Measurements from ENCODE around the gene BLM.

BLM gene

DNA sequence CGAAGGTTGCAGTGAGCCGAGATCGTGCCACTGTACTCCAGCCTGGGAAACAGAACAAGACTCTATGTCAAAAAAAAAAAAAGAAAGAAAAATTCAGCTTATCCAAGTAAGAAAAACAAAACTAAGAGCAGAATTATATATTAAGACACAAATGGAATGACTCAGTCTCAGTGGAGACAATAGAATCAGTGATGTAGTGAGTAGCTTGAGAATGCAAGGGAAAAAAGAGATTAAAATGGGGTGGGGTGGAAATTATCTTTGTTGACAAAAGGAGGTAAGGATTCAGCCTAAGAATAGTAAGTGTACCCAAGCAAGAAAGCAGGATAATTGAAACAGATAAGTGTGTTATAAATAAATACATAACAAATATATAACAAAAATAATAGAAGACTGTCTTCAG, 70.7 kb downstream of the BLM start:
- no peak for DNase-seq (ENCODE audit: low read depth in 2 of 3, low spot score in 2 of 3)

DNA sequence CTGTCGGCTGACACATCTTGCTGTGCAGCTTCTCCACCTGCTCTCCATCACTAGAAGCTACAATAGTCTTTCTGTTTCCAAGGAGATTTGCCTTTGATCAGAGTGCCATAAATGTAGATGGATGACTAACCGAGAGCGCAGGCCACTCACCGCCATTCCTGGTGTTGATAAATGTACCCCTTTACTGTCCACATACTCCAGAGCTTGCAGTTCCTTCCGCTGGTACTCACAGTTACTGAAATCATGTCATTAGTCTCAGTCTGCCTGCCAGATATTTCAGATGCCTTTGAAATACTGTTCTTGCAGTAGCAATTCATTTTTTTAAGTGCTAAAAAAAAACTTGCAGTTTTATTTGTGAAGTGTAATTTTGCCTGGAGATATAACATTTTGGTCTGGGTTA, 72.3 kb downstream of the BLM start:
- DNase-seq (ENCODE audit: low read depth in 2 of 3, low spot score in 2 of 3), result no peak

- DNase-seq (ENCODE audit: low read depth in 2 of 3, low spot score in 2 of 3), result no peak
These were observed 72.9 kb downstream of the BLM start for GRCh38 chr15:90790057-90790456.

DNA sequence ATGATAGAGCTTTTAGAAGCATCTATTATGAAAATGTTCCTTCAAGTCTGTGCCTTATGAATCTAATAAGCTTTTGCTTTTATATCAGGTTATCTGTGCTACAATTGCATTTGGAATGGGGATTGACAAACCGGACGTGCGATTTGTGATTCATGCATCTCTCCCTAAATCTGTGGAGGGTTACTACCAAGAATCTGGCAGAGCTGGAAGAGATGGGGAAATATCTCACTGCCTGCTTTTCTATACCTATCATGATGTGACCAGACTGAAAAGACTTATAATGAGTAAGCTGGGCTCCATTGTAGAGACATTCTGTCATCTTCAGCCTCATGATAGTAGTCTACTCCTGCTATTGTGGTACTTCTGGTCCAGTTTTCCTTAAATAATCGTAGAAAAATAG, 73.4 kb downstream of the BLM start:
- DNase-seq (ENCODE audit: low read depth in 2 of 3, low spot score in 2 of 3), result no peak

GRCh38 chr15:90794538-90794937, 77.4 kb downstream of the BLM start:
- DNase-seq (ENCODE audit: low read depth in 2 of 3, low spot score in 2 of 3), result no peak

GRCh38 chr15:90799639-90800170, 82.6 kb downstream of the BLM start:
- no peak for DNase-seq (ENCODE audit: low read depth in 2 of 3, low spot score in 2 of 3)

DNA sequence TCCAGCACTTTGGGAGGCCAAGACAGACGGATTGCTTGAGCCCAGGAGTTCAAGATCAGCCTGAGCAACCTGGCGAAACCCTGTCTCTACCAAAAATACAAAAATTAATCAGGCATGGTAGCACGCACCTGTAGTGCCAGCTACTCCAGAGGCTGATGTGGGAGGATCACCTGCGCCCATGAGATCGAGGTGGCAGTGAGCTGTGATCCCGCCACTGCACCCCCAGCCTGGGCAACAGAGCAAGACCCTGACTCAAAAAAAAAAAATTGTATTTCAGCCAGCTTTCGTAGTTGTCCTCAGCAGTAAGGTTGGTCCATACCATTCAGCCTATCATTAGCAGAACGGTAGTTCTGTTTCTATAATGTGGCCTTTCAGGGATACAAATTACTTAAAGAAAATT, 84.7 kb downstream of the BLM start:
- no peak for DNase-seq (ENCODE audit: low read depth in 2 of 3, low spot score in 2 of 3)

DNA sequence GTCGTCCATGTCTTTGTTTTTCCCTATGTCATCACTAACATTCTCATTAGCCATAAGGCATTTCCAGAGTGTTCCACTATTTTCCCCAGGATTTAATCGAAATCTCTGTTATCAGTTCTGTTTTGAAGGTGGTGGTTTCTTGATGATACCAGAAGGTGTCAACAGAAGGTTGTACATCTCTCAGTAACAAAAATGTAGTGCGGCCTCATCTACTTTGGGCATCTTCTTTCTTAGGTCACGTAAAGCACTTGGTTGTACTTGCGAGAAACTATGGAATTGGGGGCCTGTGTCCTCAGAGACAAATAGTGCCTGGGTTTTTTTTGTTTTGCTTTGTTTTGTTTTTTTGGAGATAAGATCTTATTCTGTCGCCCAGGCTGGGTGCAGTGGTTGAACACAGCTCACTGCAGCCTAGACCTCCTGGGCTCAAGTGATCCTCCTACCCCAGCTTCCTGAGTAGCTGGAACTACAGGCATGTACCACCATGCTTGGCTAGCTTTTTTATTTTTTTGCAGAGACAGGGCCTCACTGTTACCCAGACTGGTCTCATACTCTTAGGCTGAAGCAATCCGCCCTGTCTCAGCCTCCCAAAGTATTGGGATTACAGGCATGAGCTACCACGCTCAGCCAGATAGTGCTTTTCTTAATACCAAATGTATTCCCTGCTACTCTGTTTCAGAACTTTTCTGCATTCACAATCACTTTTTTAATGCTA, 90.1 kb downstream of the BLM start:
- DNase-seq (ENCODE audit: low read depth in 2 of 3, low spot score in 2 of 3), result no peak

DNA sequence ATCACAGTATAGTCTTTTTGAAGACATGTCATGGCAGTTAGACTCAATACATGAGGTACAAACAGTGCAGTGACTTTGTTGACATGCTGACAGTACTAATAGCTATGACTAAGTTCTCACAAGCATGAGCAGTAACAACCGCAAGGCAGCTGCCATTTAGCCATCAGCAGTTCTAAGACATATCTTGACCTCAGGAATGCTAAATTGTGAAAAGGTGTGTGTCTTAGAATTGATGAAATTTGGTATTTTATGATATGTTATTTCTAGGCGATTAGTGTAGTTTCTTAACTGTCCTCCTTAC, 90.6 kb downstream of the BLM start:
- no peak for DNase-seq (ENCODE audit: low read depth in 2 of 3, low spot score in 2 of 3)

- DNase-seq (ENCODE audit: low read depth in 2 of 3, low spot score in 2 of 3), result no peak
These were observed 91.5 kb downstream of the BLM start for GRCh38 chr15:90808517-90809235.

DNA sequence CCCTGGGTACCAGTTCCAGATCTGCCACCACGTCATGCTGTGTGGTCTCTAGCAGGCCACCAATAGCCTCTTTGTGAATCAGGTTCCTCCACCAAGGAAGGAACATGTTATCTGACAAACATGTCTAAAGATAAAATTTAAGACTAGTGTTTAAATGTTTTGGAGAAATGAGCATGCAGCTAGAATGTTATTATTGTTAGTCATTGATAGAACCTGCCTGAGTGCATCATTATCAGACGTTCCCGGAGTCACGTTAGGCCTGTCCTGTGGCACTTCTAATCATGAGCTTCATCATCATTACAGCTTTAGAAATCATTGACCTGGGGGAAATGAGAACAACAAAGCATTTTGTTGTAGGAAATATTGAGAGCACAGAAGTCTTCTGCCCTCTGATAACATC, 92.4 kb downstream of the BLM start:
- DNase-seq (ENCODE audit: low read depth in 2 of 3, low spot score in 2 of 3), result no peak

DNA sequence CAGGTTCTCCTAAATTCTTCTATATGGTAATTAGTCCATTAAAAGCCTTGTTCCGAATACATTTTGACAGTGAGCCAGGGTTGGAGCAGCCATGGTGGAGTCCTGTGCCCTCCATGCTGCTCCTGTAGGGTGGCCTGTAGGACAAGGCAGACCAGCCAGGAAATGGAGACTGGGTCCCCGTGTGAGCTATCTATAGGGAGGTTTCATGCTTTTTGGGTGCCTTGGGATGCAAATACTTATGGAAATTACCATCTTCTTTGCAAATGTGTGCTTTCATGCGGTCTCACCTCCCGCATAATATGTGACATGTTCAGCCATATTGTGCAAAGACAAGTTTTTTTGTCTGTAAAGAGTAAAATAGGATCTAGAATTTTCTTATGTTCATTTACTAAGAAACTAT, 93.2 kb downstream of the BLM start:
- DNase-seq (ENCODE audit: low read depth in 2 of 3, low spot score in 2 of 3), result no peak

GRCh38 chr15:90812171-90812957, 95.2 kb downstream of the BLM start:
- no peak for DNase-seq (ENCODE audit: low read depth in 2 of 3, low spot score in 2 of 3)

DNA sequence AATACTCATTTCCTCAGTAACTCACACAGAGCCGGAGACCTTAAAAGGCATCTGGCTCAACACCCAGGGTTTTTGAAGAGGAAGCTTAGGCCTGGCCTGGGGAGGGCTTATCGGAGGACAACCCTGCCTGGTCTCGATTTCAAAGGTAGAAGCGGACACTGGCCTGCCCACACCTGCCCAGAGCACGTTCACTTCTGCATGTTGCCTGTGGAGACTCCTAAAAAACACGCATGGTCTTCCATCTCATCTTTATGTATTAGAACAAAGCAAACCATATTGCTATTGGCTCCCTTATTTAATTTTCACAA, 95.8 kb downstream of the BLM start:
- no peak for DNase-seq (ENCODE audit: low read depth in 2 of 3, low spot score in 2 of 3)

DNA sequence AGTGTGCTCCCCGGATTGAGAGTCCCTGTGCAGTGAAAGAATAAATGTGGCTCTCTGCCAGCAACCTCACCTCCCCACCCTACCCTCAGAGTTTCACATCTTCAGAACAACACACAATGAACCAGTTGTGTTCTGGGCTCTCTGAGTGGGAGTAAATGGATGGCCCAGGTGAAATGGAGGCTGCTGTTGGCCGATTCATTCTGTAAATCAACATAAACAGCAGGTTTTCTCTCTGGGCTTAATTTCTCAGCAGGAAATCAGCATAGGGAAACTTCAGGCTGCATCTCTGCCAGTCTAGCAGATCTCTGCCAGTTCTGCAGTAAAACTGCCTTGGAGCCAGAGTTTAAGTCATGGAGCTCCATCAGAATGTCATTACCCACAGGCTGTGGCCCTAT, 96.6 kb downstream of the BLM start:
- no peak for DNase-seq (ENCODE audit: low read depth in 2 of 3, low spot score in 2 of 3)

- DNase-seq (ENCODE audit: low read depth in 2 of 3, low spot score in 2 of 3), result no peak
These were observed 97.2 kb downstream of the BLM start for GRCh38 chr15:90814191-90814821.

DNA sequence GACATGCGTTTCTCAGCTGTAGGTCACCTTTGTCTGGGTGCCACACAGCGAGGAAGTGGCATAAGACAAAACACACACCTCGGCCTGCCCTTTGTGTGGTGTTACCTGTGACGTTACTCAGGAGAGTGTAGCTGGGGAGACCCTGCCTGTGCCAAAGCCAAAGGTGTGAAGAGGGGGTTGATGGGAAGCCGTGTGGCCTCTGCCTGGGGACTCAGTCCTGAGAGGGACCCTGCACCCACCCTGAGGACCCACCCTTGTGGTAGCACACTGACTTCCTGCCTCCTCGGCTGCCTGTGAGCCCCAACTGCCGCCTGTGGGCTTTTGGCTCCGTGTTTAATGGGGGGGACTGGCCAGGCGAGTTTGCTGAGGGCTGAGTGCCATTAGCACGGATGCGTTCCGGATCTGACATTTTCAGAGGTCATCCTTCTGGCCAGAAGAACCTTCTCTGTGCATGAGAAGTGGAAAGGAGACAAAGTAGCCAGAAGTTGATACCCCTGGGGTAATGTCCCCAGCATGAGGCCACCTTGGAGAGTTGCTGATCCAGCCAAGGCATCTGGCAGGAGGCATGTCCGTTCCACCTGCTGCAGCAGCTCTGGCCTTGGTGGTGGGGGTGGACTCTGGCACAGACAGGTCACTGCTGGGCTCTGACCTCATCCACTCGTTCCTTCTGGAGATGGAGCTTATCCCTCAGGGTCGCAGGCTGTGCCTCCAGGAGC, 99.4 kb downstream of the BLM start:
- no peak for DNase-seq (ENCODE audit: low read depth in 2 of 3, low spot score in 2 of 3)

DNA sequence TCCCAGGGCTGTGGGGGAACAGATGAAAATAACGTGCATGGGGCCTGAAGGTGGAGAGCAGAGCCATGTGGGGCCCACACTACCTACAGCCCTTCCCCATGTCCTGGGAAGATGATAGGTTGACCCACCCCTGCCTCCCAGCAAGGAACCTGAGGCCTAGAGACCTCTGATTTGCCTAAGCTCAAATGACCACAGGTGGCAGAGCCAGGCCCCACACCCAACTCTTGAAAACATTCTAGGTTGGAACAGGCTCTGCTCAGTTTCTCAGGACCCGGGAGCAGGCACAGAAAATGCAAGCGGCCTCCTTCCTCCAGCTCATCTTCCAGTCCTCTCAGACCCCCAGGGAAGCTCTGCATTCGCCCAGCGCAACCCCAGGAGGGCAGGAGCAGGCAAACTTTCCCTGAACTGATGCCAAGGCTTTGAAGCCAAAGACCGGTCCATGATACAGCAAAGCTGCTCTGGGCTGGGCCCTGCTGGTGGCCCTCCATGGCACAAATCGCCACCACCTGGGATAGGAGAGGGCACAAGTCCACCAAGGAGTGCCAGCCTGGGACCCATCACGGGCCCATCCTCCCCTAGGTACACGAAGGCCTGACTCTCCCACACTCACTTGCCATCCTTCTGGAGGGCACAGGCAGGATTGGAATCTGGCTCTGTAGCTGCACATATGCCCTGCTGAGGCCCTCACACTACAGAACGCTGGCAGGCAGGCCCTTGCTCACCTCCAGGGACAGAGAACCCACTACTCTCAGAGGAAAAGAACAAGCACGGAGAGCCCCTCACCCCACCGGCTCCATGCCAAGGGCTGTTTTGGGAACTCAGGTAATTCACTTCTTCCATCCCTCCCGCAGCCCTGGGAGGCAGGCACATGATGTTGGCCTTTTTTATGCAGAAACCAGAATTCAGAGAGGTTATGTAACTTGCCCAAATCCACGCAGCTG, 100.2 kb downstream of the BLM start:
- DNase-seq (ENCODE audit: low read depth in 2 of 3, low spot score in 2 of 3), result no peak

- DNase-seq (ENCODE audit: low read depth in 2 of 3, low spot score in 2 of 3), result no peak
These were observed 101.4 kb downstream of the BLM start for GRCh38 chr15:90818251-90819210.

Measured in activated CD8-positive, alpha-beta memory T cell treated with anti-CD3 and anti-CD28 coated beads for 48 hours (primary cell).